GM10847 (cell line): ENCODE results near the gene GRM7.

ENCODE experiments used
- POLR2A ChIP-seq: IDR thresholded peaks from 2 replicates; pipeline ENCODE4 v1.6.1; 2011; ENCODE audit not compliant: insufficient read length; ENCODE audit errors: extremely low read depth

The GRM7 gene

DNA sequence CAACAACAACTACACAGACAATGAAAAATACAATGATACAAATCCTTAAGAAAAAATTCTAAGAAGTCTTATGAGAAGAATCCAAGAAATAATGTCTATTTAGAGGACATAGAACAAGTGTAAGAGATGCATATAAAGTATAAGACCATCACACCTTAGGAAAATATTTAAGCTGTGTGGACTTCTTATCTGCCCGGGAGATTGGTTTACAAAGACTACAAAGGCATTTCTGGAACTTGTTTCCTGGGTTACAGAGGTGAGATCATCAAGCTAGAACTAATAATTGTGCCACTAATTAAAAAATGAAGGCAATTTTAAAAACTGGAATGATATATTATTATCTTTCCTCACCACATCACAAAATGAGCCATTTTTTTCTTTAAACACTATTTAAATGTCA lies 507.1 kb downstream of the GRM7 start:
- TF ChIP-seq POLR2A: no peak

DNA sequence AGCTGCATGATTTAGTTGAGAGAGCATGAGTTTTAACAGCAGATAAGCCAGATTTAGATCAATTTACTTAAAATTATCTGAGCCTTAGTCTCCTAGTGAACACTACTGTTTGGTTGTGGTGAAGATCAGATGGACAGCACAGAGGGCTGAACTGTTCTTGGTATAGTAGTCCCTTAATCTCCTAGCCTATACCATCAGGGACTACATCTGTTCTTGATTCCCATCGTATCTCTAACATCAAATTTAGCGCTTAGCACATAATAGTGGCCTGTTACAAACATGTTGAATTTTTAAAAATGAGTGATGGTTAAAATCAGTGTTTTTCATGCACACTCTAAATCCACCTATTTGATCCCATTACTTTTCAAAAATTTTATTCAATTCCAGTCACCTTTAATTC lies 507.7 kb downstream of the GRM7 start:
- TF ChIP-seq POLR2A: no peak

DNA sequence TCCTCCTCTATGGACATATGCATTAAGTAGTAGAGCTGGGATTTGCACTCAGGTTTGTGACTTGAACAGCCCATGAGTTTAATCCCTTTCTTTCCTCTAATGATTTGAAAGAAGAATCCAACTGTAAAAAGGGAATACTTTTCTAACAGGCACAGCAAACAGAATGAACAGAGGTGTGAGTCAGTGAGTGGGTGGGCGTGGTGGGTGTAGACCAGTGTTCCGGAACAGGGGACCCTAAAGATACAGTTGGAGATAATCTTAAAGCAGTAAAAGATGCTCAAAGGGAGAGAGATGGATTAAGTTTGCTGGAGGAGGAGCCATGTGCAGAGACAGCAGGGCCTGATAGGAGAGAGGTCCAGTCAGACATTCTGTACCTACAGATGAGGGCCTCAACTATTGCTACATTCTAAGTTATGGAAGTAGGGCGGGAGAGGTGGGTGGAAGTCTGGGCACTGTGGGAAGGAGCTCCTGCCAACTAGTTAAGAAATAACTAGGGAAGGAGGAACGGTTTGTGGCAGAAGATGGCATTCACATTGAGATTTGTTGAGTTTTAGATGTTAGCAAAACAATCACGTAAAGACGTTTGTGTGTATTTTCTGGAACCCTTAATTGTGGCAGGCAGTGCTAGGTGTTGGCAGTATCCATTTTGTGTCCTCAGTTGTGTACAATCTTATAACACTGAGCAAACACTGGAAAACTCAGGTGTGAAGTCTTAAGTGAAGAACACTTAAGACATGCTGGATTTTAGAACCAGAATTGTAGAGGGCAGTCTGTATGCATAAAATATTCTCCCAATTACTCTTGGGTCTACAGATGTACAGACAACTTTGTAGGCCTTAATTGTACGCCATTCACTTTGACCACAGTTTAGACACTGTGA lies 511.0 kb downstream of the GRM7 start:
- no peak for TF ChIP-seq POLR2A

DNA sequence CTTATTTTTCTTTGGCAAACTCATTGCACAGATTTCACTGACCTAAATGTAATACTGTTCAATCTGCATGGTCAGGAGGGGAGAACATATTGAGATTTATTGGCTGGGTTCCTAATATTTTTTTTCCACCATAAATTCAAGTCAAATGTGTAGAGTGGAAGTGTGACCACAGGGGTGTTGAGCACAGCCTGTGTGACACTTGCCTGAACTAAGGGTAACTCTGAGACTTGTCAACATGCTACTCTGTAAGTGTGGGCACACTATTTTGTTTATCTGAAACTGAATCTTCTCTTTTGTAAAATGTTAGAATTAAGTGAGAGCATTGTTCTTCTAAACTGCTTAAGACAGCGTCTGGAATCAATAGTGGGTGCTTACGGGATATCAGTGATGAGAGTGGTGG lies 516.2 kb downstream of the GRM7 start:
- TF ChIP-seq POLR2A: no peak

DNA sequence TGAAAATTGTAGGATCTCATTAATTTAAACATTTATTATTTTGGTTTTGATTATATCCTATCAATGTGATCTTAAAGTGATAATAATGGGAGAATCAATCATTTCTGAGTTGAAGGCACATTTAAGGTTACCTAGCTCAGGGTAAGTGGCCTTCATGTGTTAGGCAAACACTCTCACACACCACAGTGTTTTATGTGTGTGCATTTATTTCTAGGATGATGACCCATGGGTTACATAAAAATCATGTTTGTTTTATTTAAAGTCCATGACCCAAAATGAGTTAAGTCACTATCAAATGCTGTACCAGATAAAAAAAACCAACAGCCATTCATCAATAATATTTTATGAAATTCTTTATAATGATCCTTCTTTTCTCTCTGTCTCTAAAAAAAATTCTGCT lies 520.8 kb downstream of the GRM7 start:
- TF ChIP-seq POLR2A: no peak

DNA sequence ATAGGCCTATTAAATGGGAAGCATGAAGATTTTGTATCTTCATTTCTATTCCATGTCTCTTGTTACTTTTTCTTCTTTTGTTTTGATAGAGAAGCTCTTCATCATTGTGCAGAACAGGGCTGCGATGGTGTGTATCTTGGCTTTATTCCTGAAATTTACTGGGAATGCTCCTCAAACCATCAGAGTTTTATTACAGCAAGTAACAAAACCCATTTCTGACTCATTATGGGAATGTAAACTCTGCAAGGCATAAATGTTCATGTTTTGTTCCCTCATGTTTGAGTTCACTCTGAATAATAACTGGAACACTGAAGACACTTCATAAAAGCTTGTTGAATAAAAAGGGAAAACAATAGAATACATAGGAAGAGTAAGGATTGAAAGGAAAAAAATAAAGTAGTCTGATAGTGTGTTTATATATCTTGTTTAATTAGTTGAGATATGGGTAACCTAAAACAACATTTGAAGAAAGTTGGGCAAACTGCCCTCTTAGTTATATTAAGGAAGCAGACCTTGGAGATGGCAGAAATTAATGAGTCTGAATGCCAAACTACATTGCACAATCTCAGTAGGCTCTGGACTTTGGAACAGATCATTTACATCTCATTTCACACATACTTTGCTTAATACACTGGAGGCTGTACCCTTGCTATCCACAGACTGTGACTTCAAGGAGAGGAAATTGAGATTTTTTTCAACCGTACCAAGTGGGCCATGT lies 521.5 kb downstream of the GRM7 start:
- TF ChIP-seq POLR2A: no peak

DNA sequence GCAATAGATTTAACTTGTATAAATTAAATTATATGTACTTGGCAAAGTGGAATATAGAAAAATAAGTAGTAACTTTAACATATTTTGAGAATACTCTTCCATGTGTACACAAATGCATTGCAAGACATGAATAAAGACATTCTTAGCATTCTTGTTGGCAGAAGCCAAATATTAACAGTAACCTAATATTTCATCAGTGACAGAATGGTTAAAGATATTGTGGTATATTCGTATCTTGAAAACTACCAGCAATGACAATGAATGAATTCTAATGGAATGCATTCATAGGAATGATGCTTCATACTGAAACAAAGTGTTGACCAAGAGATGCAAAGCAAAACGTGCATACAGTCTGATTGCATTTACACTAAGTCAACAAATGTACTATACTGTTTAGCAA lies 524.7 kb downstream of the GRM7 start:
- TF ChIP-seq POLR2A: no peak

DNA sequence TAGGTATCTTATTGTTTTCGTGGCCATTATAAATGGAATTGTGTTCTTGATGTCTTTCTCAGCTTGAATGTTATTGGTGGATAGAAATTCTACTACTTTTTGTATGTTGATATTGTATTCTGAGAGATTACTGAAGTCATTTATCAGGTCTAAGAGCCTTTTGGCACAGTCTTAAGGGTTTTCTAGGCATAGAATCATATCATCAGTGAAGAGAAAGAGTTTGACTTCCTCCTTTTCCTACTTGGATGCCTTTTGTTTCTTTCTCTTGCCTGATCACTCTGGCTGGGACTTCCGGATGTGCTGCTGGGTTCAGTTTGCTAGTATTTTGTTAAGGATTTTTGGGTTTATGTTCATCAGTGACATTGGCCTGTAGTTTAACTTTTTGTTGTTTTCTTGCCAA lies 527.1 kb downstream of the GRM7 start:
- no peak for TF ChIP-seq POLR2A

DNA sequence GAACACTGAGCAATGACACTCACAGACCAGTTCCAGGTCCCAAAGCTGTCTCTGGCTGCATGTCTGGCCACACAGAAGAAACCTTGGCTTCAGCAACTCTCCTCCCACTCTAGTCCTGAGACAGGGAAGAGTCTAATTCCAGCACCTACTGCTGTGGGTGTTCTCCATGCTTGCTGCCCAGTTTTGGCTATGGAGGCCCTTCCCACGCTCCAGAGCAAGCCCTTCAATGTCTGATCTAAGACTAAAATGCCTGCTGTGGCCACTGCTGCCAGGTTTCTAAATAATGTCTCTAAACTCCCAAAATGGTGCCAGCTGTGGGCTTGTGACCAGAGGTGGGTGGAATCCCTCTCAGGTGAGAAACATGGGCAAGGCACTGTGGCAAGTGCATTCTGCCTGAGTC lies 531.3 kb downstream of the GRM7 start:
- no peak for TF ChIP-seq POLR2A

DNA sequence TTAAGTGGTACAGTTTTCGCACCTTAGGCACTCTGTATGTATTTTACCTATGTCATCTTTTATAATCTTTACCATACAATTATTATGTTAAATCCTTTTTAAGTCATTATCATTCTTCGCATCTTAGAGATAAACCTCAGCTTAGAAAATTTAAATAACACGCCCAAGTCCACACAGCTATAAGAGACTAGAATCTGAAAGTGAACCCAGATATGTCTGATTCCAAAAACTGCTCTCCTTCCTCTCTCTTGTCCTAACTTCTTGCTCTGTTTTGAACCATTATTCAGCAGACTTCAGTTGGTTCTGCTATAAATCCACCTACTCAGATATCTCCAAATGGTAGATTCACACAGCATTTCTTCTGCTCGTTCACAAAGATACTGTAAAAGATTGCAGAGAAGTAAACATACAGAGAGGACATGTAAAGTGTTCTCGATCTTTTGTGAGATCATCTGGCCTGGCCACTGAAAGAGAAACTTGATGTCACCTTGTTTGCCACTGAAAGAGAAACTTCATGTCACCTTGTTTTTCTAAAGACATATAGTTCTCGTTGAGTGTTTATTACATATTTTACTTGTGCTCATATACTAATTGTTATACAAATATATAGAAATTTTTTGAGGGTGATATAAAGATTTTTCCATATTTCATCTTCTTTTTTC lies 533.2 kb downstream of the GRM7 start:
- TF ChIP-seq POLR2A: no peak

DNA sequence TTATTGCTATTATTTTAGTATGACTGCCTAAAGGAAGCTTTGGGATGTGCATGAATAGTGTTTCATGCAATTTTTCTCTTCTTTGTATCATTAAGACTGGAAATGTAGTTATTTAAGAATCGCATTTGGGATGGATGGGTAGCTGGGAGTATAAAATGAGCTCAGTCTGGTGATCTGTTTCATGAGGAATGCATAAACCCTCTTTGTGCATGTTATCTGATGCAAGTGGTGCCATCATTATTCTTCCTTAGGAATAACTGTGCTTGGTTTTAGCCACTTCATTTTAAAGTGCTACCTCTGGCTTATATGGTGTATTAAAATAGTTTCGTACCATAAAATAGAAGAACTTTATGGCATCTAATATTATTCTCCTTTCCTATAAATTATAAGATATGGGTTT lies 535.6 kb downstream of the GRM7 start:
- TF ChIP-seq POLR2A: no peak

DNA sequence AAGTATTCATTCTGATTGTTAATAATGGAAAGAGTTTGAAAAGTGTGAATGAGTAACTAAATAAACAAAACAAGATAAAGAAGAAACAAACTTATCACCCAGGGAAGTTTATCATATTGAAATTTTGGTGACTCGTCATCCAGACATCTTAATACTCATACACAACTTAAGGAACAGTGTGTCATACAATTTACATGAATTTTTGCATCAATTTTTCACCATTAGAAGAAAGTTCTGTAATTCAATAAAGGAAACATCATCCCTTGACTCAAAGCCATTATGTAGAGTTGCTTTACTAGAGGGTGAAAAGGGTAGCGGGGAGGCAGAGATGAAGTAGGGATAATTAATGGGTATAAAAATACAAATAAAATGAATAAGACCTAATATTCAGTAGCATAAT lies 536.2 kb downstream of the GRM7 start:
- TF ChIP-seq POLR2A: no peak

DNA sequence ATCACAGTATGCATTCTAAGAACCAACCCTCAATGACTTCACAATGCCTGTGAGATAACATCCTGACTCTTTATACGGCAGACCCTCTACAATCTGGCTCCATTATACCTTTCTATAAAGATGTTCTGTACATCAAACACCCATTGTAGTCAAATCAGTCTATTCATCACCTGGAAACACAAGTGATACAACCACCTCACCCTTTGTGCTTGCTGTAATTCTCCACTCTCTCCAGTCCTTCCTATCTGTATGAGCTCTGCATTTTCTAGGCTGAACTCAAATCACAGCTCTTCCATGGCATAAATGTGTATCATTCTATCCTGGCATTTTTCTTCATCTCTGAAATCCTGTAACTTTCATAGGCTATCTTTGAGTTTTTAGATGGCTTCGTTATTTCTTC lies 539.4 kb downstream of the GRM7 start:
- no peak for TF ChIP-seq POLR2A

DNA sequence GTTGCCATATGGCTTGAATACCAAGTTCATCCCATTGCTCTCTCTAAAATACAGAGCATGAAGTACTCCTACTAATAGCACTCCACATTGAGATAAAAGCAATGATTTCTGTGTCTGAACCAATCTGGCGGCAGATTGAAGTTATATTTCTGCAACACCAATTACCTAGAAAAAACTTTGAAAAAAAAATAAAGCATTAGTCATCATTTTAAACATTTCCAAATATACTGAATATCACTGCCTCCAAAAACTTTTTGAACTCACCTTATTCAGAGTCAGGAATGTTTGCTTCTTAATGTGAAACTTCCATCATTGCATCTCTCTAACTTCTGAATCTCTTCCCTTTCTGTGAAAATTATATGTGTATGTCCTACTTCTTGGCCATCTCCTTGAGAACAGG lies 540.5 kb downstream of the GRM7 start:
- no peak for TF ChIP-seq POLR2A

DNA sequence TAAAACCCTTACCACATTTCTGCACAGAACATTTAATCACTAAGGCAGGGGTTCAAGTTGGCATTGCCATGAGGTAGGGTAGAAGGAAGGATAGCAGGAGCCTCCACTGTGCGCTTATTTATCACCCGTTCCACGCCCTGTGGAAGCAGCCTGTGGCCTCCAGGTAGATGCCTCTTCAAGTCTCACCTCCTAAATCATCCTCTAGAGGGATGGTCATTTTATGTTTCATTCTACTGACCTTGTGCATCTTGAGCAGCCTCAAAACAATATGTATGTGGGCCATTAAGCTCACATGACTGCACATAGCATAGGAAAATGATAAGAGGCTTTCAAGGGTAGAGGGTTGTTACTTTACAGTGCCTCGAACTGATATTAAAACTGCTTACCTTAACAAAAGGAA lies 546.2 kb downstream of the GRM7 start:
- TF ChIP-seq POLR2A: no peak

DNA sequence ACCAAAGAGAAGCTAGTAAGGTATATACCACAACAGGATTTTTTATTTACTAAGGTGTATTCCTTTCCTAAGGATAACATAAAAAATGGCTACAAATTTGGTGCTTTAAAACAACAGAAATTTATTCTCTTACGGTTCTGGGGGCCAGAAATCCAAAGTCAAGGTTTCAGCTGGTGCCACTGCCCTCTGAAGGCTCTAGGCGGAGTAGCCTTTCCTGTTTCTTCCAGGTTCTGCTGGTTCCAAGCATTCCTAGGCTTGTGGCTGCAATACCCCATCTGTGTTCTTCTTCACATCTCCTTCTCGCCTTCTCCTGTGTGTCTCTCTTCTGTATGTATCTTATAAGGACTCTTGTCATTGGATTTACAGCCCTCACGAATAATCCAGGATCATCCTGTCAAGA lies 549.9 kb downstream of the GRM7 start:
- TF ChIP-seq POLR2A: no peak
